Mammary epithelial cell (primary cell): Measurements from ENCODE around the gene CFAP299.

ENCODE experiments used
- CTCF ChIP-seq, 2 donors: IDR thresholded peaks in 1 of 2; conservative IDR thresholded peaks in 1 of 2; 2 replicates each; pipeline ENCODE4 v1.5.1; 2011 to 2012; ENCODE audit warnings: inconsistent platforms in 2 of 2, low read length in 2 of 2, mild to moderate bottlenecking in 2 of 2, control low read depth in 1 of 2, low read depth in 1 of 2; ENCODE audit not compliant: insufficient read depth in 1 of 2; ENCODE audit errors: extremely low read depth in 1 of 2
- EZH2 ChIP-seq: IDR thresholded peaks from 2 replicates; pipeline ENCODE4 v1.6.1; 2012; ENCODE audit warnings: low read length, inconsistent platforms, borderline replicate concordance

GRCh38 chr4:80459918-80460473, 124.5 kb downstream of the CFAP299 start:
- no peak for TF ChIP-seq EZH2
- peak in 1 of 2 donors; percentile 29 for TF ChIP-seq CTCF (conservative IDR thresholded peaks at IDR 0.05 in 1 of 2, IDR thresholded peaks at IDR 0.05 in 1 of 2; ENCODE audit: extremely low read depth in 1 of 2, insufficient read depth in 1 of 2, low read depth in 1 of 2, low read length in 2 of 2)
